T-helper 1 cell (primary cell): ENCODE data around the gene SLPI.

Experiments
- DNase-seq, 5 donors: peaks; one replicate each; pipeline ENCODE4 v3.0.0-alpha.2; 2012 to 2020

SLPI gene

DNA sequence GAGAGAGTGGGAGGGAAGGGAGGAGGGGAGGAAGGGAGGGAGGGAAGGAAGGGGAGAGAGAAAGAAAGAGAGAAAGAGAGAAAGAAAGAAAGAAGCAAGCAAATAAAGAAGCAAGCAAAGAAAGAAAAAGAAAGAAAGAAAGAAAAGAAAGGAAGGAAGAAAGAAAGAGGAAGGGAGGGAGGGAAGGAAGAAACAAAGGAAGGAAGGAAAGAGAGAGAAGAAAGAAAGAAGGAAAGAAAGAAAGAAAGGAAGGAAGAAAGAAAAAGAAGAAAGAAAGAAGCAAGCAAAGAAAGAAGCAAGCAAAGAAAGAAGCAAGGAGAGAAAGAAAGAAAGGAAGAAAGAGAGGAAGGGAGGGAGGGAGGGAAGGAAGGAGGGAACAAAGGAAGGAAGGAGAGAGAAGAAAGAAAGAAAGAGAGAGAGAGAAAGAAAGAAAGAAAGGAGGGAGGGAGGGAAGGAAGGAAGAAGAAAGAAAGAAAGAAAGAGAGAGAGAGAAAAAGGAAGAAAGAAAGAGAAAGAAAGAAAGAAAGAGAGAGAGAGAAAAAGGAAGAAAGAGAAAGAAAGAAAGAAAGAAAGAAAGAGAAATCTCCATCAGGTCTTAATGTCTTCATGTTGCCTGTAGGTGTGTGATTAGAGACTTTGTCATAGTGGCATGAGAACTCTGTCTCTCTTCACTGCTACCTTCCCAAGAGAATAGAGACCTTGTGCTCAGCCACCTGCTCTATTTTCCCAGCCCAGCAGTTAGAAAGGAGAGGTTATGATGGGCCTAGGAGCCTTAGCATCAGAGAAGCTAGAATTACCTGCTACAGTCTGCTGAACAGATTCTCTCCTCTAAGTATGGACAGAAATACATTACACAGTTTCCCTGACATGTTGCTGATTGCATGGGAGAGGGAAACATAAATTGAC lies 42.5 kb downstream of the SLPI start:
- no peak for DNase-seq

GRCh38 chr20:45209924-45210323 lies 44.4 kb downstream of the SLPI start:
- DNase-seq: no peak

GRCh38 chr20:45206725-45207124 lies 47.6 kb downstream of the SLPI start, which contains the start of gene SEMG1:
TSS of gene SEMG1 (plus strand) at chr20:45207033. CDS start at chr20:45207054, 21 bp downstream.
- DNase-seq: no peak
